ENCODE results near the gene HECTD4. TPM values are rescaled to one million over a fixed set of nuclear protein-coding genes. Genes with fewer than 3 reads are reported as not detected.

The HECTD4 gene
- total and polyA plus RNA-seq, 2 of the 4 experiments (the other 2 are of a cell fraction), result 12.9 to 13.0 TPM

DNA sequence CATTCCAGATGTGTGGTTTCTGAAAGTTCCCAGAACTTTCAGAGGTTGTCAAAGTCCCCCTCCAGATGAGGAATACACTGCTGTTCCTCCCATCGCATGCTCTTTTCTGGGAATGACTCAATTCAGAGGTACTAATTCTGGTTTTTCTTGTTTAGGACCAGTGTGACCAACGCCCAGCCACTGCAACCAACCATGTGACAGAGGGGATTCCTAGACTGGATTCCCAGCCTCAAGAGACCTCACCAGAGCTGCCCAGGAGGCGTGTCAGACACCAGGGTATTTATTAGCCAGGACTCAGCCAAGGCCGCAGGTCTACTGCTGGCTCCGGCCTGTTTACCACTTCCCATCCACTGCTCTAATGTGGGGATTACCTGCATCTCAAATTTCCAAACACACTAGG, 232.6 kb downstream of the HECTD4 start:
- Histone ChIP-seq H2AK9ac (replicated peaks; ENCODE audit: low read depth, low read length, poor library complexity) (no peak overlapping the region), H2AFZ (replicated peaks; ENCODE audit: low read length, poor library complexity) (no peak overlapping the region), H2BK5ac (ENCODE audit: low read depth, low read length, poor library complexity, severe bottlenecking) (no peak overlapping the region), H2BK120ac (ENCODE audit: low read depth, low read length) (no peak overlapping the region), H3K14ac (replicated peaks; ENCODE audit: low read depth, low read length) (no peak overlapping the region), H3K4ac (ENCODE audit: low read depth, low read length) (no peak overlapping the region), H3K4me2 (ENCODE audit: low read depth, low read length) (no peak overlapping the region), H4K20me1 (ENCODE audit: insufficient read depth, low read length) (peaks cover 6% of the 10 kb centered on the region; the same call in 1 of the 2 replicates), H3K4me1 (ENCODE audit: control insufficient read depth, insufficient read depth, low read length) (peaks cover 2% of the 10 kb centered on the region; the same call in 1 of the 2 replicates), H3K9me3 (ENCODE audit: control insufficient read depth, insufficient read depth, low read length) (no peaks in the 10 kb centered on the region), H2BK15ac (ENCODE audit: low read depth, low read length) (no peak overlapping the region), H3K56ac (ENCODE audit: extremely low read depth, insufficient read depth, low read length) (no peak overlapping the region), H3K27me3 (ENCODE audit: control insufficient read depth, insufficient read depth, low read length) (no peaks in the 10 kb centered on the region), H3K36me3 (ENCODE audit: control insufficient read depth, insufficient read depth, low read length) (peaks cover 71% of the 10 kb centered on the region), H4K5ac (ENCODE audit: low read depth, low read length) (no peak overlapping the region), H3K23ac (ENCODE audit: low read depth, low read length) (no peak overlapping the region), H3K27ac (ENCODE audit: insufficient read depth, low read length) (no peak overlapping the region), H4K8ac (ENCODE audit: low read depth in 2 of 2, low read length in 2 of 2) (no peak overlapping the region), H3K9me1 (ENCODE audit: insufficient read depth, low read length) (peaks cover 12% of the 10 kb centered on the region), H3K18ac (ENCODE audit: low read depth, low read length) (no peak overlapping the region), H3K9ac (ENCODE audit: low read depth, low read length) (no peak overlapping the region), H2BK20ac (ENCODE audit: low read depth, low read length) (no peak overlapping the region), H3K4me3 (ENCODE audit: insufficient read depth, low read depth, low read length) (no peak overlapping the region), H4K91ac (ENCODE audit: insufficient read depth, low read depth, low read length) (no peak overlapping the region), H2AK5ac (ENCODE audit: low read depth, low read length) (no peak overlapping the region), H3K79me1 (ENCODE audit: low read depth in 1 of 2, low read length in 2 of 2) (peaks cover 11 to 21% of the 10 kb centered on the region in 2 experiments; a peak in 3 of 4 replicates)
- TF ChIP-seq, protein P1, sequence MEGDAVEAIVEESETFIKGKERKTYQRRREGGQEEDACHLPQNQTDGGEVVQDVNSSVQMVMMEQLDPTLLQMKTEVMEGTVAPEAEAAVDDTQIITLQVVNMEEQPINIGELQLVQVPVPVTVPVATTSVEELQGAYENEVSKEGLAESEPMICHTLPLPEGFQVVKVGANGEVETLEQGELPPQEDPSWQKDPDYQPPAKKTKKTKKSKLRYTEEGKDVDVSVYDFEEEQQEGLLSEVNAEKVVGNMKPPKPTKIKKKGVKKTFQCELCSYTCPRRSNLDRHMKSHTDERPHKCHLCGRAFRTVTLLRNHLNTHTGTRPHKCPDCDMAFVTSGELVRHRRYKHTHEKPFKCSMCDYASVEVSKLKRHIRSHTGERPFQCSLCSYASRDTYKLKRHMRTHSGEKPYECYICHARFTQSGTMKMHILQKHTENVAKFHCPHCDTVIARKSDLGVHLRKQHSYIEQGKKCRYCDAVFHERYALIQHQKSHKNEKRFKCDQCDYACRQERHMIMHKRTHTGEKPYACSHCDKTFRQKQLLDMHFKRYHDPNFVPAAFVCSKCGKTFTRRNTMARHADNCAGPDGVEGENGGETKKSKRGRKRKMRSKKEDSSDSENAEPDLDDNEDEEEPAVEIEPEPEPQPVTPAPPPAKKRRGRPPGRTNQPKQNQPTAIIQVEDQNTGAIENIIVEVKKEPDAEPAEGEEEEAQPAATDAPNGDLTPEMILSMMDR (conservative IDR thresholded peaks at IDR 0.05; ENCODE audit: low read depth, low read length), result no peak
- TF ChIP-seq RFX5 (IDR thresholded peaks at IDR 0.05; ENCODE audit: low read depth, low read length) (no peak), MXI1 (IDR thresholded peaks at IDR 0.05; ENCODE audit: borderline replicate concordance, low read depth, low read length) (no peak), ELK1 (IDR thresholded peaks at IDR 0.05; ENCODE audit: borderline replicate concordance, low read depth, low read length) (no peak), NFE2L2 (IDR thresholded peaks at IDR 0.05; ENCODE audit: low read depth, low read length) (no peak), MAFK (IDR thresholded peaks at IDR 0.05; ENCODE audit: low read depth, low read length) (no peak), POLR2A (IDR thresholded peaks at IDR 0.05; ENCODE audit: low read depth, low read length) (no peak), CHD1 (IDR thresholded peaks at IDR 0.05; ENCODE audit: low read depth, low read length) (no peak), CEBPB (IDR thresholded peaks at IDR 0.05; ENCODE audit: low read depth, low read length) (no peak), USF2 (IDR thresholded peaks at IDR 0.05; ENCODE audit: low read depth, low read length) (no peak), MAZ (IDR thresholded peaks at IDR 0.05; ENCODE audit: borderline replicate concordance, low read depth, low read length) (no peak), RCOR1 (IDR thresholded peaks at IDR 0.05; ENCODE audit: insufficient replicate concordance, low read length) (no peak), RAD21 (IDR thresholded peaks at IDR 0.05; ENCODE audit: low read length) (no peak)
- intact Hi-C loops (cut with micrococcal nuclease), result no loop called here
- no TSS peak for BruUV-seq (replicated peaks)
- in situ Hi-C loops (cut with MboI; ENCODE audit: low sequenced_read_pairs), result no loop called here
- dilution Hi-C loops (cut with HindIII; ENCODE audit: low sequenced_read_pairs, unreplicated experiment), result no loop called here
- ATAC-seq (ENCODE audit: low read depth) (no peak), DNase-seq (no peak)
- POLR2A ChIA-PET (ENCODE audit: unreplicated experiment), result no interaction called here
- CTCF ChIA-PET, result interaction anchor here (0.7 kb wide), 1 partner anchor 13 kb away, joined by 4 read pairs; no protein-coding TSS in a partner anchor
- WGBS, 2 experiments (ENCODE audit: extremely low coverage in 2 of 2, insufficient read length in 1 of 2), result 100% methylated on average over 1 of the region's 5 CpGs; no CpG with 5 or more reads in 1 of the 2 experiments

Measured in IMR-90 (cell line).